Testis (tissue), 3 donors: ENCODE results near the gene NKIRAS2. TPM values are rescaled to one million over a fixed set of nuclear protein-coding genes. Genes with fewer than 3 reads are reported as not detected.

Source experiments
- DNase-seq: peaks from one replicate; pipeline ENCODE4 v3.0.0-alpha.2; 2019
- H3K27ac ChIP-seq, 2 donors: fragments of 200-600 bp; sonication (generic); one replicate each; pipeline ENCODE4 v1.5.1; 2019
- H3K27me3 ChIP-seq: fragments of 200-600 bp; sonication (generic); one replicate; pipeline ENCODE4 v1.5.1; 2019
- H3K36me3 ChIP-seq: fragments of 200-600 bp; sonication (generic); one replicate; pipeline ENCODE4 v1.5.1; 2017; ENCODE audit warnings: low read depth; ENCODE audit errors: missing control alignments
- H3K4me1 ChIP-seq: fragments of 200-600 bp; sonication (generic); one replicate; pipeline ENCODE4 v1.5.1; 2019
- H3K4me3 ChIP-seq, 2 donors: fragments of 200-600 bp; sonication (generic); one replicate each; pipeline ENCODE4 v1.5.1; 2017 to 2019
- H3K9me3 ChIP-seq: fragments of 200-600 bp; sonication (generic); one replicate; pipeline ENCODE4 v1.5.1; 2017
- POLR2A ChIP-seq: fragments of 450-650 bp; IDR thresholded peaks from one replicate; pipeline ENCODE4 v1.6.1; 2017; ENCODE audit warnings: antibody characterized with exemption, mild to moderate bottlenecking, moderate library complexity
- WGBS, 2 donors: methylation state at CpG; one replicate each; pipeline ENCODE4 v1.1.5; 2018; 5-methylcytosine and 5-hydroxymethylcytosine counted together
- intact Hi-C: fragments of 100-400 bp; cut with DNase I; formaldehyde crosslinking; loops from one replicate; pipeline ENCODE4 v1.15.1; 2023; ENCODE audit warnings: low total_unique reads
- polyA plus RNA-seq: library from polyadenylated mRNA; stranded (reverse); fragments of 350-450 nt; fragmentation: Illumina TruSeq; extraction: RNeasy Lipid Tissue Mini Kit (QIAGEN cat#74804); gene quantifications from one replicate; pipeline ENCODE4 v1.2.3, GENCODE V29; 2014; ENCODE audit warnings: low read depth, low replicate concordance; ENCODE audit not compliant: insufficient read depth
- total RNA-seq, 2 donors: library from RNA; depleted of rRNA; stranded (reverse); fragments of >200 nt; gene quantifications; one replicate each; pipeline ENCODE4 v1.2.3, GENCODE V29; 2016
- TF ChIP-seq, protein P1 (sequence below), 3 experiments: fragments of 450-650 bp in 2 of 3; fragments of 200-600 bp in 1 of 3; sonication (generic) in 1 of 3; IDR thresholded peaks; one replicate each; pipeline ENCODE4 v1.5.1; 2016 to 2019; ENCODE audit warnings: antibody characterized with exemption in 3 of 3, mild to moderate bottlenecking in 2 of 3, moderate library complexity in 1 of 3

NKIRAS2 gene
- total and polyA plus RNA-seq, 3 donors from 2014 or later = 65.4 to 103 (median 85.1) TPM

GRCh38 chr17:41984454-41984853 is 35.4 kb upstream of the NKIRAS2 start:
- Histone ChIP-seq H3K27me3 (no peaks in the 10 kb centered on the region), H3K9me3 (no peaks in the 10 kb centered on the region), H3K4me3 (no peak overlapping the region), H3K4me1 (no peaks in the 10 kb centered on the region), H3K36me3 (peaks cover 2% of the 10 kb centered on the region), H3K27ac (no peak overlapping the region)
- TF ChIP-seq, protein P1, sequence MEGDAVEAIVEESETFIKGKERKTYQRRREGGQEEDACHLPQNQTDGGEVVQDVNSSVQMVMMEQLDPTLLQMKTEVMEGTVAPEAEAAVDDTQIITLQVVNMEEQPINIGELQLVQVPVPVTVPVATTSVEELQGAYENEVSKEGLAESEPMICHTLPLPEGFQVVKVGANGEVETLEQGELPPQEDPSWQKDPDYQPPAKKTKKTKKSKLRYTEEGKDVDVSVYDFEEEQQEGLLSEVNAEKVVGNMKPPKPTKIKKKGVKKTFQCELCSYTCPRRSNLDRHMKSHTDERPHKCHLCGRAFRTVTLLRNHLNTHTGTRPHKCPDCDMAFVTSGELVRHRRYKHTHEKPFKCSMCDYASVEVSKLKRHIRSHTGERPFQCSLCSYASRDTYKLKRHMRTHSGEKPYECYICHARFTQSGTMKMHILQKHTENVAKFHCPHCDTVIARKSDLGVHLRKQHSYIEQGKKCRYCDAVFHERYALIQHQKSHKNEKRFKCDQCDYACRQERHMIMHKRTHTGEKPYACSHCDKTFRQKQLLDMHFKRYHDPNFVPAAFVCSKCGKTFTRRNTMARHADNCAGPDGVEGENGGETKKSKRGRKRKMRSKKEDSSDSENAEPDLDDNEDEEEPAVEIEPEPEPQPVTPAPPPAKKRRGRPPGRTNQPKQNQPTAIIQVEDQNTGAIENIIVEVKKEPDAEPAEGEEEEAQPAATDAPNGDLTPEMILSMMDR (IDR thresholded peaks at IDR 0.05) = no peak
- TF ChIP-seq POLR2A = no peak
- DNase-seq = no peak
- intact Hi-C loops = no loop called here
- WGBS, 2 donors = 93 to 95% methylated on average over 8 of the region's 8 CpGs

DNA sequence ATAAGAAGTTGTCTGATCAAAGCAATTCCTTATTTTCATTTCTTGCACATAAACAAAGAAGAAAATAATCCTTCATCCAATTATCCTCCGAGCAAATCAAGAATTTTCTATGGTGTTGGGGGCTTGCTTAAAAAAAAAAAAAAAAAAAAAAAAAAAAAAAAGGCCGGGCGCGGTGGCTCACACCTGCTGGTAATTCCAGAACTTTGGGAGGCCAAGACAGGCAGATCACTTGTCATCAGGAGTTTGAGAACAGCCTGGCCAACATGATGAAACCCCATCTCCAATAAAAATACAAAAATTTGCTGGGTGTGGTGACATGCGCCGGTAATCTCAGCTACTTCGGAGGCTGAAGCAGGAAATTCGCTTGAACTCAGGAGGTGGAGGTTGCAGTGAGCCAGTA is 34.0 kb upstream of the NKIRAS2 start:
- H3K36me3 ChIP-seq = peaks cover 2% of the 10 kb centered on the region
- H3K27ac ChIP-seq = no peak overlapping the region

DNA sequence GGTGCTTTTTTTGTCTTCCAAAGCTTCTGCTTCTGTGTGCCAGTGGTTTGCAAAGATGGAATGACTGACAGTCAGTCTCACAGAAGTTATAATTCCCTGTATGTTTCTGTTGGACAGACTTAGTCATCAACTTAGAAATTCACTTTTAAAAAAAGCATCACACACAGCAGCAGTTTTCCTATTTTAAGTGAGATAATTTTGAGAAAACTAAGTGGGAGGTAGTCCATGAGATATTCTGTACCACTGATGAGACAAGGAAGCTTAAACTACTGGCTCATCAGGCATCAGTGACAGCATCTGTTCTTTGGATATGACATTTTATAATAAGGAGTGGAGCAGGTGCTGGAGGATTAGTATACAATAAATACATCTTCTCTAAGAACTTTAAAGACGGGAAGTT is 33.3 kb upstream of the NKIRAS2 start:
- TF ChIP-seq POLR2A = no peak
- TF ChIP-seq, protein P1 (IDR thresholded peaks at IDR 0.05) = no peak
- no peak overlapping the region for H3K4me3 ChIP-seq
- no peak overlapping the region for H3K27ac ChIP-seq
- H3K27me3 ChIP-seq = no peaks in the 10 kb centered on the region
- H3K36me3 ChIP-seq = peaks cover 2% of the 10 kb centered on the region
- DNase-seq = no peak
- H3K9me3 ChIP-seq = no peaks in the 10 kb centered on the region
- WGBS, 2 donors = 96 to 97% methylated on average over 1 of the region's 1 CpG
- H3K4me1 ChIP-seq = no peaks in the 10 kb centered on the region
- intact Hi-C loops = no loop called here

More for the DNA sequence above, 34.0 kb upstream of the NKIRAS2 start:
- Histone ChIP-seq H3K4me1 (no peaks in the 10 kb centered on the region), H3K27me3 (no peaks in the 10 kb centered on the region), H3K9me3 (no peaks in the 10 kb centered on the region), H3K4me3 (no peak overlapping the region)
- no peak for DNase-seq
- intact Hi-C loops = no loop called here
- no peak for TF ChIP-seq POLR2A
- TF ChIP-seq, protein P1 (IDR thresholded peaks at IDR 0.05) = no peak
- 94 to 95% methylated on average over 8 of the region's 8 CpGs for WGBS, 2 donors

DNA sequence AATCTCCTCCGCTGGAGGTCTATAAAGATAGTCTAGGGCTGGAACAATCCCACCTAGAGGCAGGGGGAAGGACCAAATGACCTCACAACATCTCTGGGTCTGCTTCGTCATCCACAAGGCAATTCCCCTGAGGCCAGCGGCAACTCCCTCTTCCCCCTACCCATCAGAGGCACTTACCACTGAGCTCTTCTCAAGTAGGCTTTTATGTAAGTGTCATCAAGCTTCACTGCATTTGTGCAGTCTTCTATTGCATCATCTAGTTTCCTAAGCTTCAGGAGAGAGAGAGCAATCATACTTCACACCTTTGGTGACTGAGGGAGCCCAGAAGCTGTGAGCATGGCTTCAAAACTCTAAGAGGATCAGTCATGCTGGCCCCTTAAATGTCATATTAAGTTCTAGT is 32.2 kb upstream of the NKIRAS2 start:
- WGBS, 2 donors = 77 to 86% methylated on average over 3 of the region's 3 CpGs
- Histone ChIP-seq H3K36me3 (no peaks in the 10 kb centered on the region), H3K4me3 (no peak overlapping the region), H3K4me1 (no peaks in the 10 kb centered on the region), H3K27me3 (no peaks in the 10 kb centered on the region), H3K27ac (no peak overlapping the region), H3K9me3 (no peaks in the 10 kb centered on the region)
- intact Hi-C loops = no loop called here
- no peak for TF ChIP-seq POLR2A
- TF ChIP-seq, protein P1 (IDR thresholded peaks at IDR 0.05) = no peak
- DNase-seq = no peak

DNA sequence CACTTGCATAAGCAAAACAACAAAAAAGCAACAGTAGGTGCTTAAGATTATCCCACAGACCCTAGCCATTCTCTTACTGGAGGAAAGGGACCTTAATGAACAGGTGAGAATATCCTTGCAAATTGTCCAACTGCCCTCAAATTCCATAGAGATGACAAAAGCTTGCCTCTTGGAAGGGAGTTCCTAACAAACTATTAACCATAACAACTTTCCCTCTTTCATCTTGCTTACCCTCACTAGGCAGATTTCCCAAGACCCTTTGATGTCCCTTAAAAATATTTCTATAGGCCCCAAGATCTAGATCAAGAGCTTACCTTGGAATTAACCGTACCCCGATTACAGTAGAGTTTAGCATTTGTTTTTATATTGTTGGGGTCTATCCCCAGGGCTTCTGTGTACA is 31.5 kb upstream of the NKIRAS2 start:
- TF ChIP-seq, protein P1 (IDR thresholded peaks at IDR 0.05) = no peak
- no peaks in the 10 kb centered on the region for H3K27me3 ChIP-seq
- H3K4me1 ChIP-seq = no peaks in the 10 kb centered on the region
- no peaks in the 10 kb centered on the region for H3K9me3 ChIP-seq
- no peak overlapping the region for H3K27ac ChIP-seq
- intact Hi-C loops = no loop called here
- 91 to 94% methylated on average over 2 of the region's 2 CpGs for WGBS, 2 donors
- no peaks in the 10 kb centered on the region for H3K36me3 ChIP-seq
- no peak overlapping the region for H3K4me3 ChIP-seq
- DNase-seq = no peak
